Stimulated activated naive CD4-positive, alpha-beta T cell (primary cell): ENCODE measurements around the gene BOC.
A peak's percentile ranks its signal among the peaks of the same experiment; 100 is the strongest.

Experiments
- DNase-seq, 6 experiments: peaks; one replicate each; lab custom pipeline; 2025; lab: John Stamatoyannopoulos, UW

Gene BOC

DNA sequence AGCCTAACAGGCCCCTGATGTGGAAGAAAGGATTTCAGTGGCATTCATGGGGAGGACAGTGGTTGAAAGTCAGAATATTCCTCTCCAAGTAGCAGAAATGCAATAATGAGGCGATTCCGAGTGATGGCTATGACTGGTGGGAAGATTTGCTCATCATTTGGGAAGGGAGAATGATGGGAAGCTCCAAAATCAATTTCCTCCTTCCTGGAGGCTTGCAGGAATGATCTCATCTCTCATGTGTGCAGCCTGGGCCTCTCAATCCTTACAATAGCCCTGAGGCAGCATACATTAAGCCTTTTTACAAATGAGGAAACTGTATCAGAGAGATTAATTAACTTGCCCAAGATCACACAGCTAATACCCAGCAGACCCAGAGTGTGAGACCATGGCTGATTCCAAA is 58.7 kb downstream of the BOC start:
- no peak for DNase-seq

DNA sequence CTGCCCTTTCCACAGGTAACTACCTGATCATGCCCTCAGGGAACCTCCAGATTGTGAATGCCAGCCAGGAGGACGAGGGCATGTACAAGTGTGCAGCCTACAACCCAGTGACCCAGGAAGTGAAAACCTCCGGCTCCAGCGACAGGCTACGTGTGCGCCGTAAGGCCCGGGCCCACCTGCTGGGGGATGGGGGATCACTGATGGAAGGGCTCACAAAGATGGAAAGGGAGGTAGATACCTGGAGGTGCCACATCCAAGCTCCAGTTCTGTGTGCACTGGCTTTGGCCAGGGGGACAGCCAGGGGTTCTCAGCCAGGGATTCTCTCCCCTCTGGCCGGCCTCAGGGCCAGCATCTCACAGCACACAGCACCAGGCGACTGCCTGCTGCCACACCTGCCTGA is 59.4 kb downstream of the BOC start:
- DNase-seq = no peak

DNA sequence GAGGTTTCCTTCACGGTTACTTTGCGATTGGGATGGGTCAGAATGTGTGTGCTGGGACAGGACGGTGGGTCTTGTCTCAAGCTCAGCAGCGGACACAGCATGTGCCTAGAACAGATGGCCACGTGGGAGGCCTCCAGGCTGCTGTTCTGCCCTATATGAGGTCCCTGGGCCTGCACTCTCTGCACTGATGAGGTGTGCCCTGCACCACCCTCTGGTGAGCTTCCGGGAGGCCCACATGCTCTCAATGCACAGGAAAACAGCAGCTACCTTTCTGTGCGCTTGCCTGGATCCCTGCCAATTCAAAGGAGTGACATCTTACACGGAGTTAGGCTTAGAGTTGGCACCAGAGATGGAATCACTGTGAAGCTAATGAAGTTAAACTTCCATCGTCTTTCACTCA is 59.8 kb downstream of the BOC start:
- DNase-seq = peak in 2 of 6 experiments; percentile 5 to 20

DNA sequence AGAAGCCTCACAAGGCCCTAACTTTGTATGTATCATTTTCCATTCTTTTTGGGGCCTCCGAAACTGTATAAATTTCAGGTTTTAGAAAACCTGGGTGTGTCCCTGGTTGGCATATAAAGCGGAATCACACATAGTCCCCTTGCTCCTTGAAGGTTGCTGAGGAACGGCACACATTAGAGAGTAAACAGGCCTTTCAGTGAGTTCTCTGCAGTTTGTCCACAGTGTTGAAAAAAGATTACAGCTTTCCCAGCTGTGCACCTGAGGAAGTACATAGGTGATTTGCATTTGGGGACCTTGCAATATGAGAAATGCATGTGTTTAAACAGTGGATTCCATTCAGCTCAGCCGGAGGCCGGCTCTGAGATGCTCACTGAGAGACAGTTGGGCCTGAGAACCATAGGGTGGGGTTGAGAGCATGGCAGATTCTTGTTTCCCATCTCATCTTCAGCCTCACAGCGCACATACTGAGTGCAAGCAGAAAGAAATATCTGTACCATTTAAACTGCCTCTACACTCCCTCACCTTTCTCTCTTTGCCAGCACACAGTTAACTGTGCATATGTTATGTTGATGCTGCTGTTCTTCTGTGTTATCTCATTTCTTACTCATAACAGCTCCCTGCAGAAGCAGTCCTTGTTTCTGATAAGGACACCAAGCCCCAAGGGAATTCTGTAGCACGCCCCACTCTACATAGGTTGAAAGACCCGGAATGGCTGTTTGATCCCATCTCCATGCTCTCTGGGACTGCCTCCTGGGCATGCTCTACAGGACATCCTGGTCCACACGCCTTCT is 60.4 kb downstream of the BOC start:
- DNase-seq = no peak

DNA sequence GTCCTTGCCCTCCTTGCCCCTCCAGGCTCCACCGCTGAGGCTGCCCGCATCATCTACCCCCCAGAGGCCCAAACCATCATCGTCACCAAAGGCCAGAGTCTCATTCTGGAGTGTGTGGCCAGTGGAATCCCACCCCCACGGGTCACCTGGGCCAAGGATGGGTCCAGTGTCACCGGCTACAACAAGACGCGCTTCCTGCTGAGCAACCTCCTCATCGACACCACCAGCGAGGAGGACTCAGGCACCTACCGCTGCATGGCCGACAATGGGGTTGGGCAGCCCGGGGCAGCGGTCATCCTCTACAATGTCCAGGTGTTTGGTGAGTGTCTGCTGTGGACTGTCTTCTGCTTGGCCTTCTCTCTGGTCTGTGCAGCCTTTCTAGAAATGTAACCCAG is 61.0 kb downstream of the BOC start:
- no peak for DNase-seq

DNA sequence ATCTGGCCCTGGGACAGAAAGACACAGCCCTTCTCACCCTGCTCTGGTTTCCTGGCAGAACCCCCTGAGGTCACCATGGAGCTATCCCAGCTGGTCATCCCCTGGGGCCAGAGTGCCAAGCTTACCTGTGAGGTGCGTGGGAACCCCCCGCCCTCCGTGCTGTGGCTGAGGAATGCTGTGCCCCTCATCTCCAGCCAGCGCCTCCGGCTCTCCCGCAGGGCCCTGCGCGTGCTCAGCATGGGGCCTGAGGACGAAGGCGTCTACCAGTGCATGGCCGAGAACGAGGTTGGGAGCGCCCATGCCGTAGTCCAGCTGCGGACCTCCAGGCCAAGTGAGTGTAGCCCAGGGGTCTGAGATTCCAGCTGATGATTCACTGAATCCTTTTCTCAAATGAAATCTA is 61.7 kb downstream of the BOC start:
- DNase-seq = no peak

DNA sequence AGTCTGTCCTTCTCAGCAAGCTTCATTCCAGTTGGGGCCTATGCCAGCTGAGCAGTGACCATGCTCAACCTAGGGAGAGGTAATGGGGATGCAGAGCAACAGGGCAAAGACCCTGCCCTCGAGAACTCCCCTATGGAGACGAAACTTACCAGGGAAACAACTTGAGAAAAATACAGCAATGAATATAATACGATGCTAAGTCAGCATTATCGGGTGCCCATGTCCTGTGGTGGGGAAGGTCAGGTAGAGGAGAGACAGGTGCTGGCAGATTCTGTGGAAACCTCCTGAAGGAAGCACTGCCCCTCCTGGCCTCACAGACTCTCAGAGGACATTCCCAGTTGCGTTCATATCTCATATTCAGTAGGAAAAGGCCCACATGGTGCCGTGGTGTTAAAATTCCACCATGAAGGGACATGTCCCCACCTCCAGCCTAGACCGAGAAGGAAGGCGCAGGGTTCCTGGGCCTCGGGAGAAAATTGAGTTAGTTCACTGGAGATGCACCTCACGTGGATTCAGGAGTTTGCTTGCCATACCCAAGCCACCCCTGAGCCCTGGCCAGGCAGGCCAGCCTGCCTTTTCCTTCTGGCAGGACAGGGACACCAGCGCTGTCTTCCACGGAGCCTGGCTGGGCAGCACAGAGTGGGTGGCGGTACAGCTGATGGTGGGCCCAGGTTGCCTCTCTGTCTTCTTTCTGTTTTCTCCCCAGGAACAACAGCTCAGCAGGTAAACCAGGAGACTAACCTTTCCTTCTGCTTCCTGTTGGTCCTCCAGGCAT is 62.4 kb downstream of the BOC start:
- DNase-seq = no peak

DNA sequence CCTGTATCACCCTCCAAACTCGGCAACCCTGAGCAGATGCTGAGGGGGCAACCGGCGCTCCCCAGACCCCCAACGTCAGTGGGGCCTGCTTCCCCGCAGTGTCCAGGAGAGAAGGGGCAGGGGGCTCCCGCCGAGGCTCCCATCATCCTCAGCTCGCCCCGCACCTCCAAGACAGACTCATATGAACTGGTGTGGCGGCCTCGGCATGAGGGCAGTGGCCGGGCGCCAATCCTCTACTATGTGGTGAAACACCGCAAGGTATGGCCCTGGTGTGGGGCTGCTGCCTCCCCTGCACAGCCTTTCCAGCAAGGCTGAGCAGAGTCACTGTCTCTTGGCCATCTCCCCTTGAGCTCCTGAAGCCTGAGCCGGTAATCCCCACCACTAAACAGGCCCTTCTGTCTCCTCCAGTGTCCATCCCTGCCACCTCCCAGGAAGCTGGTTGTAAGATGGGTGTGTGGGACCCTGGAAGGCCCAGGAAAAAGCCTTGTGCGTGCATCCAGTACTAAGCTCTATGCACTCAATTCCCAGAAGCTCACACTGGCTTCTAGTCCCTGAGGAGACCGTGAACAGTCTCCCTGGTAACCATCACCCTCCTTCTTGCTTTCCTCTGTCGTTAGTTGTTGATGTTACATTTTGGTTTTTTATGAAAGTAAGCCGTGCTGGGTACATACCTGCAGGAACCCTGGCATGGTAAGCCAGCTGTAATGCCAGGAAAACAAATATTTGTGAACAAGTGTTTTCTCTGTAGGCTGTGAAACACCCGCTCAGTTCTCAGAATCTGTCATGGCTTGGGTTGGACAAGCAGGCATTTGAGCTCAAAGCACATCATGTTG is 63.3 kb downstream of the BOC start:
- DNase-seq = no peak

DNA sequence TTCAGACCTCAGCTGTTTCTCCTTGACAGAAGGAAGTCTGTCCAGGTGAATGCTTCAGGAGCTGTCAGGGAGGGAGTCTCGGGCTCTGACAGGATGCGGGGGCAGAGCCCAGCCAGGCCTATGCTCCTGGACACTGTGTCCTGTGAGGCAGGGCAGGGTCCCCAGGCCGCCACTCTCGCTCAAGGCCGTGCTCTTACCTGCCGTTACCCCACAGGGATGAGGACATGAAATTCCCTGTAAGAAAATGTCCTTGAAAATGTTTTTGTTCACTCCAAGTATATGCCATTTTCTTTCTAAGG is 63.9 kb downstream of the BOC start:
- no peak for DNase-seq

DNA sequence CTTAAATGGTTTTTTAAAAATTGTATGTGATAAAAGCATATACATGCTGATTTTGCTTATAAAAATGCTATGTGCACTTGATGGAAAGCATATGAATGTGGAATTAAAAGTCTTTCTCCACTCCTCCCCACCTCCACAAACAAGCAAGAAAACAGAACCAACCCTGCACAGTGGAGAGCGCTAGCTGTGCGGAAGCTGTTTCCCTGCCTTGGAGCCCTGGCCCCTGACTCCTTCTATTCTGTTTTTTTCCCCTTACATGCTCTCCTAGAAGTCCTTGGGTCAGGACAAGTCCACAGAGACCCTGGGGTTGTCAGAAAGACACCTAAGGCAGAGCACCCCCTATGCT is 64.2 kb downstream of the BOC start:
- DNase-seq = no peak

DNA sequence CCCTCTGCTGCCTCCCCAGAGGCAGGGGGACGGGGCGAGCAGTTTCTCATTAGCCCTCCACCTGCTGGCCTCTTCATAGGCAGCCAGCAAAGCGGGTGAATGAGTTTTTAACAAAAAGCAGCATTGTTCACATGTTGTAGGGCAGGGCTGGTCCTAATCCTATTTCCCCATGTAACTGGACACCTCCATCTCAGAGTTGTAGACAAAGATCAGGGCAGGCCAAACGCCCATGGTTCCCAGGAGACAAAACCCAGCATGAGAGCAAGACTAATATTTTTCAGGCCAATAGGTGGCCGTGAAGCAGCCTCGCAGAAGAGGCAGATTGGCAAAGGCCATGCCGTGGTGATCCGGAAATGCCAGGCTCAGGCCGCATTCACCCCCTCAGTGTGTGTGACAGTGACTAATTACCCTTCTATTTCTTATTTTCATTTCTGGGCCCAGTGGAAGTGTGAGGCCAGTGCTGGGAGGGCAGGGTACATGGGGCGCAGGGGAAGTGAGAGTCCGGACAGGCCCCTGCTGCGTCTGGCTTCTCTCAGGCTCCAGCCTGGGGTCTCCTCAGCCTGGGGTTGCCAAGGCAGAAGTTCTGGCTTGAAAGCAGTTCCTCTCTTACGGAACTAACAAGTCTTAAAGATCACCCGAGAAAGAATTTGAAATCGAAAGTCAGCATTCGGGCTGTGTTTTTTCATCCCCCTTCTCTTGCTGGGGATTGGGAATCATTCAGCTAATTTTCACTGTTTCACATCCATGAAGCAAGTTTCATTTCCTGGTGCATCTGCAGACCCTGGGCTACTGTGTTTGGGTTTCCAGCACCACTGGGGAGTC is 64.8 kb downstream of the BOC start:
- no peak for DNase-seq

DNA sequence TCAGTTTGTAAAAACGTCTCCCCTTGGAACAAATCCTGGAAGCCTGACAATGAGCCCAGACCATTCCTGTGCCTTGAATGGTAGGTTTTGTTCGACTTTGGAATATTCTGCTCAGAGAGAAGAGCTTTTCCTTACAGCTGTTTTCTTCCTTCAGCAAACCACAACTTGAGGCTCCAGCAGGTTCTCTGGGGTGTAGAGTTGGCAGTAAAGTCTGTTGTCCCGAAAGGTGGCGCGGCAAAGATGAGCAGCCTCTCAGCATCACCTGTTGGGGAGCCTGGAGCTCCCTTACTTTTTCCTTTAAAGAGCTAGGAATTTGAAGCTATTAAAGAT is 65.4 kb downstream of the BOC start:
- no peak for DNase-seq

DNA sequence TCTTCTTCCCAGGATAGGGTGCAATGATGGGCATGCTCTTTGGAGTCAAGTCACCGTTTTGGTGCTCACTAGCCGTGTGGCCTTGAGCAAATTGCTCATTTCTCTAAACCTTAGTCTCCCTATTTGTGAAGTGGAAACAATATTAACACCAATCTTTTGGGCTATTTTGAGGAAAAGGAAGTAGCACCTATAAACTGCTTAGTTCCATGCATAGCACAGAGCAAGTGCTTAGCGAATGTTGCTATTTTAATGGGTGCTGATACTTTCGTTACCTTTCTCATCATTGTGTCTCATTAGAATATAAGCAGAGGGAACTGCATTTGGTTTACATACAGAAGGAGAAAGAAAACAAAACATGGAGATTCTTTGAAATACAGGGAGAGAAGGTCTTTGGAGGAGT is 66.1 kb downstream of the BOC start:
- no peak for DNase-seq

DNA sequence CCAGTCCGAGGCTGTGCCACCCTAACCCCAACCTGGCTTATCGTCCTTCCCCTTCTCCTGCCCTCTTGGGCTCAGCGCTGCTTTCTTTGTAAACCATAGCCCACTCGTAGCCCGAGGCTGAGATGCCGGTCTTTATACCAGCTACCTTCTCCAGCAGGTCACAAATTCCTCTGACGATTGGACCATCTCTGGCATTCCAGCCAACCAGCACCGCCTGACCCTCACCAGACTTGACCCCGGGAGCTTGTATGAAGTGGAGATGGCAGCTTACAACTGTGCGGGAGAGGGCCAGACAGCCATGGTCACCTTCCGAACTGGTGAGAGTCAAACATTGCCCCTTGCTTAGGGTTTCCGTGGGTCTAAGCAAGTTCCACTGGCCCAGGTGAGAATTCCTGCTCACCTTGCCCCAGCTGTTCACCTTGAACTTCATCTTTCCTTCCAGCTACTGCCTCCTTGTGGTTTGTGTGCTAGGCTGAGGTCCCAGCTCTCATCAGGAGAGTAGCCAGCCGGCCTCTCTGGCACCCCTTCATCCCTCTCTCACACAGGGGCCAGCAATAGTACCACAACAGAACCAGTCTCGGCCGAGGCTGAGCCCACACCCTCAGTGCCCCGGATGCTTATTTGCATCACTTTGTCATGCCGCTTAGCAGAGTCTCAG is 66.7 kb downstream of the BOC start:
- no peak for DNase-seq

DNA sequence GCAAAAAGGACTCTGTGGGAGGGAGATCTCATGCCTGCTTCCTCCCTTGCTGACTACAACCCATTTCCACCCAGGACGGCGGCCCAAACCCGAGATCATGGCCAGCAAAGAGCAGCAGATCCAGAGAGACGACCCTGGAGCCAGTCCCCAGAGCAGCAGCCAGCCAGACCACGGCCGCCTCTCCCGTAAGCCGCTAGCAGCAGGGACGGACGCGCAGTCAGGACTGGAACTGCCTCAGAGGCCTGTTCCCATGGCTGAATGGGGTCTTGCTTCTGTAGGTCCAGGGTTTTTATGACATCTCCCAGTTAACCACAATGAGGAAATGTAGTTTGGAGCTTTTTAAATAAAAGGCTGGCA is 67.2 kb downstream of the BOC start:
- no peak for DNase-seq

DNA sequence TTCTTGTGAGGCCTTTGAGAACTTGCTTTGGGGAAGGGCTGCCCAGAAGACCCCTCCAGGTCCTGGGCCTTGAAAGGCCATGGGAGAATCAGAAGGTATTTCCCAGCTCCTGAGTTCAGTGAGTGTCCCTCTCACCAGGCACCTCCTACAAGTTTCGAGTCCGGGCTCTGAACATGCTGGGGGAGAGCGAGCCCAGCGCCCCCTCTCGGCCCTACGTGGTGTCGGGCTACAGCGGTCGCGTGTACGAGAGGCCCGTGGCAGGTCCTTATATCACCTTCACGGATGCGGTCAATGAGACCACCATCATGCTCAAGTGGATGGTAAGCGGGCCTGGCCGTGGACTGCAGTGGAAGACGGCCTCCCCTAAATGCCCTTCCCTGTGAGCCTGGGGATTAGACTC is 68.3 kb downstream of the BOC start:
- DNase-seq = no peak

DNA sequence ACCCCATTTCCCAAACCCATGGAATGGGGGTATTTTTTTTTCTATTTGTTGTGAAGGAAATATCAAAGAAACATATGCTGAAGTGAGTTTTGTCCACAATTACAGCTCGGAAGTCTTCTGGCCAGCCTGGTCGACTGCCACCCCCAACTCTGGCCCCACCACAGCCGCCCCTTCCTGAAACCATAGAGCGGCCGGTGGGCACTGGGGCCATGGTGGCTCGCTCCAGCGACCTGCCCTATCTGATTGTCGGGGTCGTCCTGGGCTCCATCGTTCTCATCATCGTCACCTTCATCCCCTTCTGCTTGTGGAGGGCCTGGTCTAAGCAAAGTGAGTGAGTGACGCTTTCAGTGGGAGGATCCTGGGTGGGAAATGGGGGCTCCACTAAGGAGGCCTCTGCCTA is 71.9 kb downstream of the BOC start:
- DNase-seq = no peak

DNA sequence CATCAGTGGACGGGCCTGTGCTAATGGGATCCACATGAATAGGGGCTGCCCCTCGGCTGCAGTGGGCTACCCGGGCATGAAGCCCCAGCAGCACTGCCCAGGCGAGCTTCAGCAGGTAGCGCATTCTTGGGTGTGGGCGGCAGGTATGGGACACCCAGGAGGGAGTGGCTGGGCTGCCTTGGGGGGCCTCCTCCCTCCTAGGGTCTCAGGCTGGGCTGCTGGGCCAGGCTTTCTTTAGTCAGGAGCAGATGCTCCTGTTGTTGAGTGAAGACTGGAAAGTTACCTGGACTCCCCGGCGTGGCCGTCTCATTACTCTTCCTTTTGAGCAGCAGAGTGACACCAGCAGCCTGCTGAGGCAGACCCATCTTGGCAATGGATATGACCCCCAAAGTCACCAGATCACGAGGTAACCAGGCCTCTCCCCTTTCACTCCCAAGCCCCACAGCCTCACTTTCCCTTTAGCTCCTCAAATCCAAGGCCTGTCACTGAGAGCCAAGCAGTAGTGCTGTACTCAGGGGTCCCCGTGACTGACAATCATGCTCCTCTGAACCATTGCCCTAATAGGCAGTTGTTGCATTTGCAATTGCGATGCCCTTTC is 73.2 kb downstream of the BOC start:
- DNase-seq = no peak

DNA sequence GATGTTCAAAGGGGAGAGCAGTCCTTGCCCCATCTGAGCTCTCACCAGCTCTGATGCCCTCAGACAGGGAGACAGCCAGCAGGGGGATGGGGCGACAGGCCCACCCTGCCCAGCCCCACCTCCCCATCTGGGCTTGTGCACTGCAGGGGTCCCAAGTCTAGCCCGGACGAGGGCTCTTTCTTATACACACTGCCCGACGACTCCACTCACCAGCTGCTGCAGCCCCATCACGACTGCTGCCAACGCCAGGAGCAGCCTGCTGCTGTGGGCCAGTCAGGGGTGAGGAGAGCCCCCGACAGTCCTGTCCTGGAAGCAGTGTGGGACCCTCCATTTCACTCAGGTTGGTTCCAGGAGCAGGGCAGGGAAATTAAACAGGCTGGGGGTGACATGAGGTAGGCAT is 73.9 kb downstream of the BOC start:
- DNase-seq = no peak

DNA sequence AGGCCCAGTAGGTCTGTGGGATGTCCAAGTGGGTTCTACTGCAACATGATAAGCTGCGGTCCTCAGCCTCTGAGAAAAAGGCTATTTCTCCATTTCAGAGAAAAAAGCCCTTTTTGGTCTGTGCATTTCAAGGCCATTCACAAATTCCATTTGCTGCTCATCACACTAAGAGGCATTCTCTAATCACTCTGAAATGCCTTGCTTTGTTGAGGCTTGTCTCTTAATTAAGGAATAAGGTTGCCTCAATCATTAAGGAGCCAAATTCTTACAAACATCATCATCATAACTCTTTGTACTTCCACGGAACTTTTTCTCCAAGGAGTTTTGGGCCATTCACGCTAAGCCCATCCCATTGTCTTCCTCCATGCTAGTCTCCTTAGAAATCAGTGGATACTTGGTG is 74.4 kb downstream of the BOC start:
- no peak for DNase-seq

DNA sequence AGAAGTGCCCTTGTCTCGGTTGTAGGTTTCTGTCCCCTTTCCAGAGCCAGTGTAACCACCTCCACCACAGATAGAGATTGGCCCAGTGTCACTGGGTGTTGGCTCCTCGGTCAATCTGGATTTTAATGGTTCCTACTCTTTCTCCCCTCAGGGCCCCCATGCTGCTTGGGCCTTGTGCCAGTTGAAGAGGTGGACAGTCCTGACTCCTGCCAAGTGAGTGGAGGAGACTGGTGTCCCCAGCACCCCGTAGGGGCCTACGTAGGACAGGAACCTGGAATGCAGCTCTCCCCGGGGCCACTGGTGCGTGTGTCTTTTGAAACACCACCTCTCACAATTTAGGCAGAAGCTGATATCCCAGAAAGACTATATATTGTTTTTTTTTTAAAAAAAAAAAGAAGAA is 75.2 kb downstream of the BOC start:
- DNase-seq = no peak
